NCI-H1048 (cell line): Measurements from ENCODE around the gene SLC23A2.

ENCODE experiments used
- DNase-seq: peaks from one replicate; lab custom pipeline; 2025; lab: John Stamatoyannopoulos, UW

The SLC23A2 gene

GRCh38 chr20:4814696-4815252 is 186.5 kb downstream of the SLC23A2 start:
- no peak for DNase-seq

GRCh38 chr20:4813863-4814695 is 187.2 kb downstream of the SLC23A2 start:
- DNase-seq: no peak

- no peak for DNase-seq
Measured at GRCh38 chr20:4813076-4813862, 188.0 kb downstream of the SLC23A2 start.

- no peak for DNase-seq
Measured at GRCh38 chr20:4812641-4813075, 188.7 kb downstream of the SLC23A2 start.

GRCh38 chr20:4812216-4812615 is 189.1 kb downstream of the SLC23A2 start:
- DNase-seq: no peak

GRCh38 chr20:4811661-4812181 is 189.6 kb downstream of the SLC23A2 start:
- DNase-seq: no peak

- DNase-seq: no peak
Measured at GRCh38 chr20:4811257-4811656, 190.1 kb downstream of the SLC23A2 start.

- DNase-seq: no peak
Measured at GRCh38 chr20:4810426-4811019, 190.8 kb downstream of the SLC23A2 start.

GRCh38 chr20:4809707-4810106 is 191.6 kb downstream of the SLC23A2 start:
- DNase-seq: no peak

- no peak for DNase-seq
Measured at GRCh38 chr20:4808872-4809271, 192.4 kb downstream of the SLC23A2 start.

GRCh38 chr20:4805663-4806449 is 195.5 kb downstream of the SLC23A2 start:
- no peak for DNase-seq

- DNase-seq: no peak
Measured at GRCh38 chr20:4802527-4802926, 198.8 kb downstream of the SLC23A2 start.
